ENCODE data around the gene B3GALT5.
"Not testable (repeated sequence)": the region's sequence is repeated elsewhere in the genome, so short reads cannot be mapped to it uniquely, and the experiment has no call there.

The B3GALT5 gene, protein sequence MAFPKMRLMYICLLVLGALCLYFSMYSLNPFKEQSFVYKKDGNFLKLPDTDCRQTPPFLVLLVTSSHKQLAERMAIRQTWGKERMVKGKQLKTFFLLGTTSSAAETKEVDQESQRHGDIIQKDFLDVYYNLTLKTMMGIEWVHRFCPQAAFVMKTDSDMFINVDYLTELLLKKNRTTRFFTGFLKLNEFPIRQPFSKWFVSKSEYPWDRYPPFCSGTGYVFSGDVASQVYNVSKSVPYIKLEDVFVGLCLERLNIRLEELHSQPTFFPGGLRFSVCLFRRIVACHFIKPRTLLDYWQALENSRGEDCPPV

DNA sequence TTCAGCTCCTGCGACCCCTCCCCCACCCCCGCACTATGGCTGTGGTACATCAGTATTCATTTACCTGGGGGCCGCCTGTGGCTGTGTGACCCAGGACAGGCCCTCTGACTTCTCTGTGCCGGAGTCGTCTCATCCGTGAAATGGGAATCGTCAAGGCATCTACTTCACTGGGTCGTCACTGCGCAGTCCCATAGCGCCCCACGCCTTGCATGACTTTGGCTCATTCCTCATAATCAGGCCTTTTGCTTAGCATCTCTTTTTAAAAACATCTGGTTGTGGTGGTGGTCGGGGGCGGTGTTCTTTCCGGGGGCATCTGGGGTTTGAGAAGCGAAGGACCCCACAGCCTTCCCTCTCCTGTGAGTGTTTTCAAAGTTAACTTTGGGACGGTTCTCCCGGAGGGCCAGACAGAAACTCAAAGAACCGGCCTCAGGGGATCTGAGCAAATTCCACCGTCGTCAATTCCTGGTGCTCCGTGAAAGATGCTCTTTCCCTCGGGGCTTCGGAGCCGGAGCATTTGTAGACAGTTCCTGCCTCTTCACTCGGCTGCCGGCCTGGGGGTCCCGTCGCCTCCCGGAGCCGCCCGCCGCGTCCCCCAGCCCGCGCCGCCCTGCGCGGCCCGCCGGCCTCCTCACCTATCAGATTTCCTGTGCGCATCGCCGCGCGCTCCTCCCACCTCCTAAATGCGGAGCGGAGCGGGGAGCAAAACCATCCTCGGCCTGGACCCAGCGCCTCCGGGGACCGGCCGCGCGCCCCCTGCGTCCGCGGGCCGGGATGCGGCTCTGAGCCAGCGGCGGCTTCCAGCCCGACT is at the start of gene B3GALT5:
Gene B3GALT5, plus strand, starts transcription at position 708 of the 808 bp plus-strand sequence. CDS start 47,620 bp downstream, outside the sequence.
- DNase-seq (ENCODE audit: low read depth), result no peak

DNA sequence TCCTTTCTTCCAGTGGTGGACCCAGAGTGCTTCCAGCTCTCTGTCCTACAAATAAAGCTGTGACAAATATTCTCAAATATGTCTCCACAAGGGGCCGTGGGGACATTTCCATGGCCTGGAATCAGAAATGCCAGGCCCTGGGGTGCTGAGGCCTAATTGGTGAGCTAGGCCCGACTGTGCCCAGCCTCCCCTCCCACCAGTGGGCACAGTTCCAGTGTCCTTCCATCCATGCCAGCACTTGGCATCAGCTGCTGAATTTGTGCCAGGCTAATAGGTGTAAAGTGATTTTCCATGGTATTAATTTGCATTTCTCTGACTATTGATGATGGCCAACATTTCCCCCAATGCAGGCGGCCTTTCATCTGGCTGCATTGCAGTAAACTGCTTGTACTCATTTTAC is 48.5 kb upstream of the B3GALT5 start:
- DNase-seq (ENCODE audit: low read depth), result no peak

DNA sequence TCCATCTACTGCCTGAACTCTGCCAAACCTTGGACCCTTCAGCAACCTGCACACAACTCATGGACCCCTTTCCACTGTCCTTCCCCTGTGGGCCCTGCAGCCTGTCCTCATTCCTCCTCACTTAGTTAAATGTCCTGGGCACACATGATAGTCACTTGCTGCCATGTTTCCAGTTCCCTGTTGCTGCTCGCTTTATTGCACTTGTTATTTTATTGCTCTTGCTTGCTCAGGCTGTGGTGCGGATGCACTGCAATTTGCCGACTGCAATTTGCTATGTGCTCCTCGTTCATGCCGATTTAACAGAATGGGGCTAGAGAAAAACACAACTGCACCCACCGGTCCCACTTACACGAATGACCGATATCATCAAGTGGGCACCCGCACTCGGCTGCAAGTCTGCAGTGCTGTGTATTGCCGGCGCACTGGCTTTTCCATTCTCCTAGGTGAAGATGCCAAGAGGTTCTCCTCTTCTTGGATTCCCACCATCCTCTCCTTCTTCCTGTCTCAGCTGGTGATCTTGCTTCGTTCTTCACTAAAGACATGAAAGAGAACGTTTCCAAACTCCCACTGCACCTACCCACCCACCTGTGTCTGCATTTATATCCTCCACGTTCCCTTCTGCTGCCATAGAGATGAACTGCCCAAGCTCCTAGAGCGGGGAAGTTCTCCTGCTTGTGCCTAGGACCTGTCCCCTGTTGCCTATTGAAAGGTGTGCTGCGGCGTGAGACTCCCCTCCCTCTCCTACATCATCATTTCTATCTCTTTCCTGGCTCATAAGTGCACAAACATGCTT is 45.4 kb upstream of the B3GALT5 start:
- no peak for DNase-seq (ENCODE audit: low read depth)

DNA sequence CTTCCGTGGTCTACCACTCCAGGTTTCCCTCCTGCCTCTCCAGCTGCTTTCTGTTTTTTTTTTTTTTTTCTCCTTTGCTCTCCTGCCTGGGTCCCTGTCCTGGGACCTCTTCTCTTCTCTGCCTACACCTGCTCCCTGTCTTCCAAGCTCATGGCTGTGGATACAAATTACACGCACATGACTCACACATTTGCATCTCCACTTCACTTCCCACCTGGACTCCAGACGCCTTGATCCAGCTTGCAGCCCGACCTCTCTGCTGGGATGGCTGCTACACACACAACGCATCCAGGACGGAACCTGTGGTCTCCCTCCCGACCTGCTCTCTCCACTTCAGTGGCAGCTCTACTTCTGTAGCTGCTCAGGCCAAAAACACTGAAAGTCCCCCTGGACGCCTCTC is 44.4 kb upstream of the B3GALT5 start:
- no peak for DNase-seq (ENCODE audit: low read depth)

DNA sequence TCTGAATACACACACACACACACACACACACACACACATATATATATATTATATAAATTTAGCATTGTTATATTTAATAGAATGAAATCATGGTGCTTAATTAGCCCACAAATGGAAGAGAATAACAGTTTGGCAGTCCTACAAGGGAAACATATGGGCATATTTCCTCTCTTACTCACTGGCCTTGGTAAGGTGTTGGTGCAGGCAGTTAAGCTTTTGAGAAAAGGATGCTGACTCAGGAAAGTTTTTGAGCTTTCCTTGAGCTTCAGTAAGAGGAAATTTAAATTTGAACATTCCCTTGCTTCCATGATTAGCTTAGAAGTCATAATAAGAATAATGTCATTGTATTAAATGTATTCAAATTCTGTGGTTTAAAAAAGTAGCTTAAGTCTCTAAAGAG is 37.0 kb upstream of the B3GALT5 start:
- DNase-seq (ENCODE audit: low read depth), result no peak

DNA sequence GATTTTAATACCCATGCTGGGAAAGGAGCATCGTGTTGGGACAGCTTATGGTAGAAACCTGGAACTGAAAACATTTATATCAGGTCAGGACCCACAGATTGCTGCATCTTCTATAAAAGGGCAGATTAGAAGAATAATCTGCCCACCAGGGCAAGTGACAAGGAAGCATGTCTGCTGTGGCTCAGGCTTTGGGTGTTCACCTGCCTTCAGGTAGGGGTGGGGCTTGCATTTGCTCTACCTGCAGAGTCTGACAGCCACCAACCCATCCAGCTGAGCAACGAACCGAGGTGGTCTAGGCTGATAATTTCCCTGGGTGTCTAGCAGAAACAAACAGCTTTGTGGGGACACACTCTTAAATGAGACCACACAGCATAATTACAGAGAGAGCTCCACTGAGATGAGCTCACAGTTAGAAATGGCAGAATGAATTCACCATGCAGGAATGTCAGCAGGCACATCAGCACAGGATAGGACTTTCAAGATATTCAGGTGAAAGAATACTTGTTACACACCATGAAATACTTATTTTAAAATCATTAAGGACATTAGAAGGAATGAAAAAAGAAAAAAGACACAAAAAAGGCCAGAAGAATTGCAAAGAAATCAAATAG is 36.1 kb upstream of the B3GALT5 start:
- no peak for DNase-seq (ENCODE audit: low read depth)

DNA sequence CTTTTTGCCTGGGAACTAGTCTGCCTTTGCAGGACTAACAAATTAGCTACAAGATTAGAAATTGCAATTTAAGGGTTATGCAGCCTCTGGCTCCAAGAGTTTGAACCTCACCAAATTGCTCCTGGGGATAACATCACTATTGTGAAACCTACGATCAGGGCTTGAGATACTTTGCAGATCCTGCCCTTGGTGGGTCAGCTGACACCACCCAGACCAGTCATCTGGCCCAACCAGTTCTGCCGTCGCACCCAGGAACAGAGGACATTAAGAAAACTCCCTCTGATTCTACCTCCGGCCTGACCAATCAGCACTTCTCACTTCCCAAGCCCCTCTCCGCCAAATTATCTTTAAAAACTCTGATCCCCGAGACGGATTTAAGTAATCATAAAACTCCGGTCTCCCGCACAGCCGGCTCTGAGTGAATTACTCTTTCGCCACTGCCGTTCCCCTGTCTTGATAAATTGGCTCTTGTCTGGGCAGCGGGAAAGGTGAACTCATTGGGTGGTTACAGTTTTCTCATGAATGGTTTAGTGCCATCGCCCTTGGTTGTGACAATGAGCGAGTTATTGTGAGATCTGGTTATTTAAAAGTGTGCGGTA is 32.9 kb upstream of the B3GALT5 start:
- DNase-seq (ENCODE audit: low read depth), result no peak

DNA sequence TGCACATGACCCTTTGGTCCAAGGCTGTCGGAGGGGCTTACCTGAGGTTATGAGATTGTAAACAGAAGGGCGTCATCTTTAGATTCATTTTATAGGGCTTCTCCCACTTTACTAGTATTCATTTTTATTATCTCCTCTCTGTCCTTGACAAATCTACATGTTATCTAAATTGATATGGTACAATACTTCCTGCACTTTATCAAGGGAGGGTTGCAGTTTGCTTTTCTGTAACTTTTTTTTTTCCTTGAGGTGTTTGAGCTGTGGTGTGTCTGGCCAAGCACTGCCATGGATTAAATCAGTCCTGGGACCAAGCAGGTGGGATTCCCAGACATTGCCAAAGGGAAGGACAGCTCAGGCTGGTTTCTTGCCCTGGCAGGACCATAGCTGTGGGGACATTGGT is 32.0 kb upstream of the B3GALT5 start:
- DNase-seq (ENCODE audit: low read depth), result no peak

DNA sequence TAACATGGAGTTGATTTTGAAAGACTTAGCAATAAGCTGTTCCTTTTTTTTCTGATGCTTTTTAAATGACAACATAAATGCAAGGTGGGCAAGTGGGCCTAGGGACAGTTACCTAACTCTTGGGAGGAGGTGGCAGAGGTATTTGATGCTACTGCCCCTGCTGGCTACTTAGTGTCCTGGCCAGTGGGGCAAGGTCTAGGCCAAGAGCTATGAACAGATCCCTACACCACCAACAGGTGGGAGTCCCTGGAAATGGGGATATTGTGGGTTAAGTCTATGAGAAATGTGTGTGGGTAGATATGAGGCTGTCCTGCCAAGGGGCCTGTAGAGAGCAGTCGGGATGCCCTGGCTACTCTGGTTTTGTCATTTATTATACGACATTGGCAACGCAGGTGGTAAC is 31.3 kb upstream of the B3GALT5 start:
- DNase-seq (ENCODE audit: low read depth), result no peak

DNA sequence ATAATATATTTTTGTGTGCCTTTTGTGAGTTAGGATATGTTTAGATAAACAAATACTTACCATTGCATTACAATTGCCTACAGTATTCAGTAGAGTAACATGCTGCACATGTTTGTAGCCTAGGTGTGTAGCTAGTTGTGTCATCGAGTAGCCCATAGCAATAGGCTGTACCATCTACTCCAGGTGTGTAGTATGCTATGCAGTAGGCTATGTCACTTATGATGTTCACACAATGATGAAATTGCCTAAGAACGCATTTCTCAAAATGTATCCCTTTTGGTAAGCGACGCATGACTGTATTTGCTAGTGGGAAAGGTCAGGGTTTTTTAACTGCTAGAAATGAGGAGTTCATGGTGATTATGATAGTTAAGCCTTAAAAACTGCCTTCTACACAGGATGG is 30.0 kb upstream of the B3GALT5 start:
- DNase-seq (ENCODE audit: low read depth), result no peak

DNA sequence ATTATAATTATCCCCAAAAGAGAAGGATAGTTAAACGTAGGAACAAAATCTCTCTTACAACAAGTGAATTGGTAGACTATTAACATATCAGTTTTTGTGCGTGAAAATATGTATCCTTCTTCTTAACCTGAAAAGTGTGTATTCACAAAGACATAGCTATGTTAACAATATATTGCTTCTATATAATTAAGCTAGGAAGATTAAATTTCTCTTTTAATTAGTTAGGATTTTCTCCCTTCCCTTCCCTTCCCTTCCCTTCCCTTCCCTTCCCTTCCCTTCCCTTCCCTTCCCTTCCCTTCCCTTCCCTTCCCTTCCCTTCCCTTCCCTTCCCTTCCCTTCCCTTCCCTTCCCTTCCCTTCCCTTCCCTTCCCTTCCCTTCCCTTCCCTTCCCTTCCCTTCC is 29.2 kb upstream of the B3GALT5 start:
- not testable (repeated sequence) for DNase-seq (ENCODE audit: low read depth)

DNA sequence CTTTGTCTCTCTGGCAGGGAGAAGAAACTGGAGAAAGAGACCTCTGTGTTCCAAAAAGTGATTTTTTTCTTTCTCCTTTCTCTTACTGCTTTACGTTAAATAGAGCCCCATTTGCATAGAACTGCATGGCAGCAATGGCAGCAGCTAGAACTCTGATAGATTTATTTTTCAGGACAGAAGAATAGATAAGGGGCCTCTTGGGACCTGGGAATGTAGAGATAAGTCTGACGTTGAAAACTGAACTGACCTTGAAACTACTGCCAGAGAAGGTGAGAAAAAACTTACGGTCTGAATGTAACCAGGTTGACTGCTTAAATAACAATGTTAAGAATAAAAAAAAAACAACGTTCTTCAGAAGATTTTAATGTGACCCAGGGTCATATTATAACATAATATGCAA is 25.4 kb upstream of the B3GALT5 start:
- DNase-seq (ENCODE audit: low read depth), result no peak

DNA sequence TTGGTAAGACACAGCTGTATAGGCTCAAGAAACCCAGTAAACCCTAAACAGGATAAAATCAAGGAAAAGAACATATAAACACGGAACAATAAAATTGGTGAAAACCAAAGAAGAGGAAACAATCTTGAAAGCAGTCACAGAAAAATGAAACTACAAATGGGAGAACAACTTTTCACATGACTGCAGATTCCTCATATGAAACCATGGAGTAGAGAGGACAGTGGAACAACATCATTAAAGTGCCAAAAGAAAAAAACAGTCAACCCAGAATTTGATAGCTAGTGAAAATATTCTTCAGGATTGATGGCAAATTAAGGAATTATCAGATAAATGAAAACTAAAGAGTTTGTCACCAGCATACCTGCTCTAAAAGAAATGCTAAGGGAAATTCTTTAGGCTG is 23.9 kb upstream of the B3GALT5 start:
- DNase-seq (ENCODE audit: low read depth), result no peak

DNA sequence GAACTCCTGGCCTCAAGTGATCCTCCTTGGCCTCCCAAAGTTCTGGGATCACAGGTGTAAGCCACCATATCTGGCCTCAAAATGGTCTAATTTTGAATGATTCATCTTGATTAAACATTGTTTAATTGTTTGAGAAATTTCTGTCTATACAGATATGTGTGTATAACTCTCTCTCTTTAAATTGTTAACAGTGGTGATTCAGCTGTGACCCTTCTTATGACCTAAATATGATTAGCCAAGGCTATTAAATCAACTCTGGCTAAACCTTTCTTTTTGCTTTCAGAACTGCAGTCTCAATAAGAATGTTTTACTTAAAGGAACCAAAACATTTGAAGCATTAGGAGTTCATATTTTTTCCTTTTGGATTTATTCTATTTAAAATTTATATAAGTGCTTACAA is 19.2 kb upstream of the B3GALT5 start:
- no peak for DNase-seq (ENCODE audit: low read depth)

DNA sequence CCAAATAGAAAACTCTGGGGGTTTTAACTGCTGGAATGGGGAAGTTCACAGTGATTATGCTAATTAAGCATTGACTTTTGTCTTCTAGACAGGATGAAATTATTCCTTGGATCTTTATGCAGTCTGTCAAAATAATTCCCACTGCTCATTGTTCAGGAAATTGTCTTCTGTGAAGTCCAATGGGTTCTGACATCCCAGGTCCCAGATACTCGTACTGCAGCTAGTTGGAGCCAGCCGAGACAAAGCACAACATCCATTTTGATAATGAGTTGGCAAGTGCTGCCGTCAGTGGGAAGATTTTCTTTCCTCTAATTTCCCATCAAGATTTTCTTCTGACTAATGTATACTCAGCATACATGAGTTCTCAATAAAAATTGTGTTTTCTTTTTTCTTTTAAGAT is 17.3 kb upstream of the B3GALT5 start:
- no peak for DNase-seq (ENCODE audit: low read depth)

DNA sequence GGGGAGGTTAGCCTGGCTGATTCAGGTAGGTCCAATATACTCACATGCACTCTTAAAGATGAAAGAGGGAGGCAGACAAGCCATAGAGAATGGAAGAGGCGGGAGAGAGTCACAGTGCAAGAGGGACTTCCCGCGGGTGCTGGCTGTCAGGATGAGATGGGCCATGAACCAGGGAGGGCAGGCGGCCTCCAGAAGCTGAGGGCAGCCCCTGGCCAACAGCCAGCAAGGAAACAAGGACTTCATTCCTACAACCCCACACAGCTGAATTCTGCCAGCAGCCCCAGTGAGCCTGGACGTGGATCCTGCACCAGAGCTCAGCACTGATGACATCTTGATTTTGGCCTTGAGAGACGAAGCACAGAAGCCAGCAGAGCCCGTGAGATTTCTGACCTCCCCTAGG is 15.1 kb upstream of the B3GALT5 start:
- no peak for DNase-seq (ENCODE audit: low read depth)

DNA sequence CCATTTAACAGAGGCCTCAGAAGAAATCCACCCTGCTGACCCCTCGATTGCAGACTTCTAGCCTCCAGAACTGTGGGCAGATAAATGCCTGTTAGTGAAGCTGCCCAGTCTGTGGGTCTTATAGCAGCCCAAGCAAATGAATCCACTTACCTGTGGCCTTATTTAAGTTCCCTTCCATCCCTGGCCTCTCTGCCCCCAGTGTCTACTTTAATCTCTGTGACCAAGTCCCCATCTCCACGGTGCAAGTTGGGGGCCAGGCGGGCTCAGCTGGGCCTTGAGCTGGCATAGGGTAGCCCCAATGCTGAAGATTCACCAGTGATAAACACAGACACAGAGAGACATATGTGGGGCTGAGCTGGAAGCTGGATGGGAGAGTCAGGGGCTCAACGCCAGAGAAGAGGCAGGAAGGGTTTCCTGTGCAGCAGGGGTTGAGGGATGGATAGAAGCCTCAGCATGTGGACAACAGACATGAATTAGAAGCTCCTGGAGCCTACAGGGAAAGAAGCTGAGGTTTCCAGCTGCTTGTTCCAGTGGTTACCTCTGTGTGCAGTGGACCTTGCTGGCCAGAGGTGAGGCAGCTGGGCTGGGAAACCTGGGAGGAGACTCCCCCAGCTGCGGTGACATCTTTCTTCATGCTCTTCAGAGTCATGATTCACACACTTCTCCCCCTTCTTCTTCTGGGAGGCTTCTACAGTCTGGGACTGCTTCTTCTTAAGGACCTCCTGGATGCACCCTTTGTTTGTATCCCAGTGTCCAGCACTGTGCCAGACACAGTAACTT is 13.4 kb upstream of the B3GALT5 start:
- no peak for DNase-seq (ENCODE audit: low read depth)

DNA sequence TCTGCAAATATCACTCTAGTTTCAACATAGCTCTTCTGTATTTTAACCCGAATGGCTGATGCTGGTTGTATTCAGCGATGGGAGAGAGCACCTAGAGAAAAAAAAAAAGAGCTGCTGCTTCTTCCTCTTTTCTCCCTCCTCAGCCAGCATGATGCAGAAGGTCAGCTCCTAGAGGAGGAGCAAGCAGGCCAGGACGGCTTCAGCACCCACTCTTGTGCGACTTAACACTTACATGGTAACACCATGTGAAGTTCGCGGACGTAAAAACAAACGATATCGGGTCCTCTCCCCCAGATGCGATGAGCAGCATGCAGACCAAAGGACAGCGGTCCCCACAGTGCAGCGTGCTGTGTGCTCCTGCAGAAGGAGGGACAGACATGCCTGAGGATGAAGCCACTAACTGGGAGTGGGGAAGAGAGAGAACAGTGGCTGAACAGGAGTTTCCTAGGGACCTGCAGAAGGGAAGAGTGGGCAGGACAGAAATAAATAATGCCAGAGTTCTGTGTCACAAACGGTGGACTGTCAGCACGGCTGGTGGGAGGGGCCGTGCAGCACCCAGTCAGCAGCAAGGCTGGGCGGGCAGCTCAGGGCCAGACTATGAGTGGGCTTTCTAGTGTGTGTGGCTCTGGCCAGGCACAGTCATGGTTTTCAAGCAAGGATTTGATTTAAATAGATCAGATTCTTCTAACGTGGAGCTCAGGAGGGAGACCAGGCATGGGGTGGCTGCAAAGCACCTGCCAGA is 11.4 kb upstream of the B3GALT5 start:
- no peak for DNase-seq (ENCODE audit: low read depth)

DNA sequence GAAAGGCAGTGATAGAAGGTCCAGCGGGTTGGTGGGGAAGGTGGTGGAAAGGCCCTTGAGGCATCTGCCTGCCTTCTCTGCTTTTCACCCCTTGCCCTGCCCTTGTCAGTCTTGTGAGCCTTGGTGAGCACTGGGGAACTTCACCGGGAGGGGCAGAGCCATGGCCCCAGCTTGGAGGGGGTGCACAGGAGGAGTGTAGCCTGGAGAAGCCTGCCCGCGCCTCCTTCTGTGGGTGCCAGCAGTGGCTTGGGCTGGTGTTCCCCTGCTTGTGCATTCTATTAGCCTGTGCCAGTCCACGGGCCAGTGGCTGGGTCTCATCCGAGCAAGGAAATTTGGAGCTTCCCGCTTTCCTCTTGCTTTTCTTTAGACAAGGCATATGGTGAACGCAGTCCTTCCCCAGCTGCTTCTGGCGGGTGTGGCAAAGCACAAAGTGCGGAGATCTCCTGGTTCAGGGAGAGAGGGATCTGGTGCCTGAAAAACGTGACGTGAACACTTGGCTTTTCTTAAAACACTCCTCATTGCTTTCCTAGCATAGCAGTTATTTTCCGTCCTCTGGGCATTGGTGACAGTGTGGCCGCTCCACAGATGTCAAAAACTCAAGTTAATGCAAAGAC is 10.6 kb upstream of the B3GALT5 start:
- DNase-seq (ENCODE audit: low read depth), result no peak

DNA sequence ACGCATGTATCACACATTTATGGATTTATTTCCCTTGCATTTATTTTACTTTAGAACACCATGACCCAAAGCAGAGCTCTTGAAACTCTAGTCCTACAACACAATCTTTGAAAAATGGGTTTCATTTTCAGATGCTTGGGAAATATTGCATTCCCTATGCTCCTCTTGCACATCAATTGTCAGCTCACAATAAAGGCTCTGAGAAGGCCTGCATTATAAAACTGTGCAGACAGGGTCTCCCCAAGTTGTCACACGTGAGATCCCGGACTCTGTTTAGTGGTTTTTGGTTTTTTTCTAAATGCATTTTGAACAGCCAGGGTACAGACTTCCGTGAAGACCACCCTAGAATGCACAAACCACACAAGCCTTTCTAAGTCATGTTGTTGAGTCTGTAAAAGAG is 9.9 kb upstream of the B3GALT5 start:
- DNase-seq (ENCODE audit: low read depth), result no peak
